ENCODE measurements around the gene ZNF391.

GRCh38 chr6:27426045-27426620, 37.6 kb downstream of the ZNF391 start:
- TF ChIP-seq, protein P1, sequence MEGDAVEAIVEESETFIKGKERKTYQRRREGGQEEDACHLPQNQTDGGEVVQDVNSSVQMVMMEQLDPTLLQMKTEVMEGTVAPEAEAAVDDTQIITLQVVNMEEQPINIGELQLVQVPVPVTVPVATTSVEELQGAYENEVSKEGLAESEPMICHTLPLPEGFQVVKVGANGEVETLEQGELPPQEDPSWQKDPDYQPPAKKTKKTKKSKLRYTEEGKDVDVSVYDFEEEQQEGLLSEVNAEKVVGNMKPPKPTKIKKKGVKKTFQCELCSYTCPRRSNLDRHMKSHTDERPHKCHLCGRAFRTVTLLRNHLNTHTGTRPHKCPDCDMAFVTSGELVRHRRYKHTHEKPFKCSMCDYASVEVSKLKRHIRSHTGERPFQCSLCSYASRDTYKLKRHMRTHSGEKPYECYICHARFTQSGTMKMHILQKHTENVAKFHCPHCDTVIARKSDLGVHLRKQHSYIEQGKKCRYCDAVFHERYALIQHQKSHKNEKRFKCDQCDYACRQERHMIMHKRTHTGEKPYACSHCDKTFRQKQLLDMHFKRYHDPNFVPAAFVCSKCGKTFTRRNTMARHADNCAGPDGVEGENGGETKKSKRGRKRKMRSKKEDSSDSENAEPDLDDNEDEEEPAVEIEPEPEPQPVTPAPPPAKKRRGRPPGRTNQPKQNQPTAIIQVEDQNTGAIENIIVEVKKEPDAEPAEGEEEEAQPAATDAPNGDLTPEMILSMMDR (IDR thresholded peaks at IDR 0.05): no peak
- no peak for TF ChIP-seq POLR2A (IDR thresholded peaks at IDR 0.05)

All from vagina (tissue), 2 donors.